H1 (cell line): ENCODE data around the gene PSAP. TPM values are rescaled to one million over a fixed set of nuclear protein-coding genes. Genes with fewer than 3 reads are reported as not detected.

Experiments
- CTCF ChIA-PET: fragments of 300-600 bp; sonication (Branson Sonifier 250); formaldehyde crosslinking; loops from one replicate; lab custom pipeline; 2021; ENCODE audit not compliant: partially characterized antibody; lab: Charles Lee
- POLR2A ChIA-PET: fragments of 300-600 bp; sonication (Branson Sonifier 250); formaldehyde crosslinking; loops from one replicate; lab custom pipeline; 2021; ENCODE audit warnings: inconsistent platforms; ENCODE audit not compliant: partially characterized antibody; lab: Charles Lee
- DNase-seq, 2 experiments: peaks; one replicate each; pipeline versions ENCODE4 v3.0.0 to v3.0.0-alpha.2; 2010 to 2022; ENCODE audit warnings: low spot score in 2 of 2, low read depth in 1 of 2, mixed read lengths in 1 of 2
- FAIRE-seq: peaks from 2 replicates; lab custom pipeline; 2011; peaks lifted over from hg19 to GRCh38; lab: Jason Lieb, UNC
- H2AFZ ChIP-seq: 2 replicates; pipeline ENCODE4 v1.8.1; 2012; ENCODE audit warnings: low read length, inconsistent platforms
- H2AK5ac ChIP-seq: 2 replicates; pipeline ENCODE4 v1.6.1; 2013; ENCODE audit warnings: low read depth, low read length
- H2BK120ac ChIP-seq: replicated peaks from 2 replicates; pipeline ENCODE3; 2013; ENCODE audit warnings: low read depth, low read length, inconsistent platforms
- H2BK12ac ChIP-seq: 2 replicates; pipeline ENCODE4 v1.6.1; 2013; ENCODE audit warnings: low read depth, low read length
- H2BK15ac ChIP-seq: 2 replicates; pipeline ENCODE4 v1.6.1; 2013; ENCODE audit warnings: low read length
- H2BK20ac ChIP-seq: 2 replicates; pipeline ENCODE4 v1.6.1; 2013; ENCODE audit warnings: low read length
- H2BK5ac ChIP-seq: 2 replicates; pipeline ENCODE4 v1.6.1; 2013; ENCODE audit warnings: low read depth, low read length
- H3K14ac ChIP-seq: 2 replicates; pipeline ENCODE4 v1.6.1; 2013; ENCODE audit warnings: inconsistent platforms; ENCODE audit not compliant: insufficient read length
- H3K18ac ChIP-seq: 2 replicates; pipeline ENCODE4 v1.6.1; 2013; ENCODE audit warnings: low read length; ENCODE audit errors: extremely low read depth
- H3K23ac ChIP-seq: 2 replicates; pipeline ENCODE4 v1.6.1; 2013; ENCODE audit warnings: inconsistent platforms; ENCODE audit not compliant: insufficient read length
- H3K23me2 ChIP-seq: 2 replicates; pipeline ENCODE4 v1.6.1; 2013; ENCODE audit warnings: low read depth, low read length
- H3K27ac ChIP-seq: 2 replicates; pipeline ENCODE4 v1.6.1; 2011; ENCODE audit warnings: low read depth, low read length, inconsistent platforms
- H3K27me3 ChIP-seq, 4 experiments: replicated peaks in 1 of 4; 1 replicate in 1 of 4; 2 replicates in 3 of 4; pipeline versions ENCODE4 v1.6.1 to v1.8.1; 2011 to 2013; ENCODE audit warnings: low read length in 3 of 4, mild to moderate bottlenecking in 3 of 4, inconsistent platforms in 2 of 4, mixed read lengths in 2 of 4, moderate library complexity in 1 of 4; ENCODE audit not compliant: control insufficient read depth in 3 of 4, insufficient read depth in 3 of 4; ENCODE audit errors: extremely low read depth in 1 of 4
- H3K36me3 ChIP-seq, 4 experiments: 2 replicates each; pipeline versions ENCODE4 v1.6.1 to v1.8.1; 2011 to 2013; ENCODE audit warnings: mild to moderate bottlenecking in 4 of 4, low read length in 3 of 4, moderate library complexity in 2 of 4, control low read depth in 1 of 4, inconsistent platforms in 1 of 4; ENCODE audit not compliant: insufficient read depth in 4 of 4, control insufficient read depth in 2 of 4
- H3K4ac ChIP-seq: replicated peaks from 2 replicates; pipeline ENCODE3; 2013; ENCODE audit warnings: low read length, low read depth, mixed read lengths, inconsistent platforms; ENCODE audit not compliant: insufficient read length
- H3K4me1 ChIP-seq, 4 experiments: replicated peaks in 1 of 4; 1 replicate in 1 of 4; 2 replicates in 3 of 4; pipeline versions ENCODE4 v1.6.1 to v1.8.1; 2011 to 2013; ENCODE audit warnings: low read length in 3 of 4, inconsistent platforms in 2 of 4, mixed read lengths in 1 of 4; ENCODE audit not compliant: insufficient read depth in 4 of 4, control insufficient read depth in 3 of 4
- H3K4me2 ChIP-seq, 2 experiments: 2 replicates each; pipeline versions ENCODE4 v1.6.1 to v1.8.1; 2011 to 2013; ENCODE audit warnings: low read depth in 2 of 2, low read length in 2 of 2, control low read depth in 1 of 2, inconsistent platforms in 1 of 2, mild to moderate bottlenecking in 1 of 2; ENCODE audit not compliant: insufficient read depth in 1 of 2
- H3K4me3 ChIP-seq, 4 experiments: fragments of 200-600, 300-600 bp in 1 of 4; sonication (generic), shearing (Covaris generic), sonication (Bioruptor Twin) in 1 of 4; 2 replicates each; pipeline versions ENCODE4 v1.5.1 to v1.8.1; 2011 to 2016; ENCODE audit warnings: low read length in 4 of 4, low read depth in 3 of 4, control low read depth in 2 of 4, inconsistent platforms in 2 of 4, mild to moderate bottlenecking in 2 of 4, mixed read lengths in 1 of 4, moderate library complexity in 1 of 4; ENCODE audit not compliant: insufficient read depth in 2 of 4; ENCODE audit errors: extremely low read depth in 1 of 4
- H3K56ac ChIP-seq: replicated peaks from 2 replicates; pipeline ENCODE3; 2013; ENCODE audit warnings: low read depth, mild to moderate bottlenecking, mixed read lengths, low read length, inconsistent platforms; ENCODE audit not compliant: insufficient read length
- H3K79me1 ChIP-seq: 2 replicates; pipeline ENCODE4 v1.6.1; 2013; ENCODE audit warnings: low read depth, low read length, control low read depth
- H3K79me2 ChIP-seq, 2 experiments: 2 replicates each; pipeline versions ENCODE4 v1.6.1 to v1.8.1; 2012 to 2013; ENCODE audit warnings: low read length in 2 of 2, mild to moderate bottlenecking in 2 of 2, inconsistent platforms in 1 of 2; ENCODE audit not compliant: insufficient read depth in 2 of 2, control insufficient read depth in 1 of 2
- H3K9ac ChIP-seq, 4 experiments: replicated peaks in 1 of 4; 1 replicate in 1 of 4; 2 replicates in 3 of 4; pipeline versions ENCODE4 v1.6.1 to v1.8.1; 2011 to 2013; ENCODE audit warnings: low read depth in 3 of 4, low read length in 3 of 4, control low read depth in 2 of 4, mild to moderate bottlenecking in 2 of 4, moderate library complexity in 2 of 4, inconsistent platforms in 1 of 4; ENCODE audit errors: extremely low read depth in 1 of 4
- H3K9me3 ChIP-seq, 2 experiments: 2 replicates each; pipeline versions ENCODE4 v1.6.1 to v1.8.1; 2012 to 2013; ENCODE audit warnings: mild to moderate bottlenecking in 2 of 2, moderate library complexity in 2 of 2, control low read depth in 1 of 2, inconsistent platforms in 1 of 2, low read depth in 1 of 2, low read length in 1 of 2, mixed read lengths in 1 of 2; ENCODE audit not compliant: insufficient read depth in 2 of 2
- H4K20me1 ChIP-seq, 2 experiments: replicated peaks in 1 of 2; 2 replicates each; pipeline versions ENCODE3 to v1.8.1; 2011 to 2013; ENCODE audit warnings: inconsistent platforms in 2 of 2, low read length in 2 of 2, mild to moderate bottlenecking in 1 of 2; ENCODE audit not compliant: insufficient read depth in 2 of 2, control insufficient read depth in 1 of 2
- H4K5ac ChIP-seq: 2 replicates; pipeline ENCODE4 v1.6.1; 2013; ENCODE audit warnings: low read length, low read depth, mixed read lengths, inconsistent platforms; ENCODE audit not compliant: insufficient read length
- H4K8ac ChIP-seq: 2 replicates; pipeline ENCODE4 v1.8.0; 2013; ENCODE audit warnings: mild to moderate bottlenecking, moderate library complexity, low read length, inconsistent platforms; ENCODE audit not compliant: insufficient read depth; ENCODE audit errors: extremely low read depth
- H4K91ac ChIP-seq: replicated peaks from 2 replicates; pipeline ENCODE3; 2013; ENCODE audit warnings: low read length, mixed read lengths, inconsistent platforms; ENCODE audit not compliant: insufficient read length
- KDM4A ChIP-seq: IDR thresholded peaks from one replicate; pipeline ENCODE4 v1.7.1; 2012; ENCODE audit warnings: low read depth, mild to moderate bottlenecking, moderate library complexity, low read length, inconsistent platforms; ENCODE audit not compliant: severe bottlenecking
- RXRA ChIP-seq: IDR thresholded peaks from 2 replicates; pipeline ENCODE4 v1.6.1; 2011; ENCODE audit warnings: low read depth, mild to moderate bottlenecking, low read length, moderate library complexity; ENCODE audit not compliant: insufficient read depth
- WGBS, 2 experiments: shearing (Covaris generic) in 1 of 2; methylation state at CpG; one replicate each; pipeline versions ENCODE4 v1.1.6 to v1.1.7; 2013 to 2015; ENCODE audit warnings: low lambda C conversion rate in 2 of 2, mixed read lengths in 2 of 2, inconsistent platforms in 1 of 2, low coverage in 1 of 2, missing lambda C conversion rate in 1 of 2; ENCODE audit not compliant: insufficient replicate concordance in 2 of 2, insufficient coverage in 1 of 2, insufficient read length in 1 of 2; ENCODE audit errors: extremely low coverage in 1 of 2, missing lambda C conversion rate in 1 of 2; 5-methylcytosine and 5-hydroxymethylcytosine counted together
- polyA plus RNA-seq, 7 experiments: library from polyadenylated mRNA; depleted of rRNA in 3 of 7; stranded (reverse) in 5 of 7; unstranded in 2 of 7; fragments of >200 nt in 5 of 7; fragments of 200-250 nt in 2 of 7; gene quantifications; 1 replicate in 5 of 7; 2 replicates in 1 of 7; 4 replicates in 1 of 7; pipeline versions ENCODE4 v1.2.1 to v1.2.3, GENCODE V29; 2011 to 2013; ENCODE audit warnings: missing spikeins in 2 of 7, mixed read lengths in 2 of 7
- total RNA-seq: library from RNA; stranded (reverse); fragmentation: NEBNext Ultra II Directional; extraction: Animal tissue kit (Norgen Biotek cat#: 25700); gene quantifications from 2 replicates; pipeline ENCODE4 v1.2.1, GENCODE V29; 2021

Gene PSAP
- total and polyA plus RNA-seq, 2 of the 8 experiments (the other 6 are each of a cell fraction or from before 2014, with no cell fraction given), result 386 to 504 TPM

DNA sequence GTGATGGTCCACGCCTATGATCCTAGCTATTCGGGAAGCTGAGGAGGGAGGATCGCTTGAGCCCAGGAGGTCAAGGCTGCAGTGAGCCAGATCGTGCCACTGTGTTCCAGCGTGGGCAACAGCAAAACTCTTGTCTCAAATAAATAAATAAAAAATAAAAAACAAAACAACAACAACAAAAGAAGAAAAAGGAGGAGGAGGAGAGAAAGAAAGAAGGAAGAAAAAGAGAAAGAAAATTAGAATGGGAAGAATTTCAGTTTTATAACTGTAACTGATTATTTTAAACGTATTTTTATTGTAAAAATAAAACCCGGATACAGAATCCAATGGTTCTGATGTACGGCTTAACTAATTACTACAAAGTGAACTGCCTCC is 37.2 kb upstream of the PSAP start:
- H3K9me3 ChIP-seq, result no peaks in the 10 kb centered on the region
- H3K14ac ChIP-seq, result no peak overlapping the region
- DNase-seq (no peak), FAIRE-seq (no peak)
- peak overlapping the region; percentile 53 to 65 (median 62); a peak in 7 of 8 replicates for H3K4me3 ChIP-seq
- H4K20me1 ChIP-seq, result no peaks in the 10 kb centered on the region
- POLR2A ChIA-PET, result no interaction called here
- CTCF ChIA-PET, result no interaction called here
- WGBS, 2 experiments, result 85% methylated on average over 8 of the region's 8 CpGs; no CpG with 5 or more reads in 1 of the 2 experiments
- H3K56ac ChIP-seq, result no peak overlapping the region
- H3K18ac ChIP-seq, result no peak overlapping the region; the same call in 1 of the 2 replicates
- peaks cover 4 to 27% (median 25%) of the 10 kb centered on the region in 4 experiments for H3K27me3 ChIP-seq
- H2BK120ac ChIP-seq, result no peak overlapping the region
- no peaks in the 10 kb centered on the region for H3K36me3 ChIP-seq
- no peak overlapping the region for H2BK5ac ChIP-seq
- H2BK15ac ChIP-seq, result no peak overlapping the region
- H4K91ac ChIP-seq, result no peak overlapping the region
- H4K5ac ChIP-seq, result no peak overlapping the region
- H2BK20ac ChIP-seq, result no peak overlapping the region
- peak overlapping the region; percentile 80 to 96 for H3K4me2 ChIP-seq
- no peak overlapping the region for H3K4ac ChIP-seq
- H2AK5ac ChIP-seq, result no peak overlapping the region
- H4K8ac ChIP-seq, result no peak overlapping the region
- H2BK12ac ChIP-seq, result no peak overlapping the region
- no peaks in the 10 kb centered on the region for H3K79me2 ChIP-seq
- H3K23me2 ChIP-seq, result peaks cover 7% of the 10 kb centered on the region; the same call in 1 of the 2 replicates
- no peaks in the 10 kb centered on the region for H3K79me1 ChIP-seq
- H3K23ac ChIP-seq, result no peak overlapping the region
- no peak overlapping the region for H3K9ac ChIP-seq
- TF ChIP-seq KDM4A, result no peak
- TF ChIP-seq RXRA, result no peak
- no peaks in the 10 kb centered on the region; a peak in 1 of 7 replicates for H3K4me1 ChIP-seq
- no peak overlapping the region for H3K27ac ChIP-seq
- no peak overlapping the region for H2AFZ ChIP-seq
